GM21360 (cell line): Measurements from ENCODE around the gene VSIG8.

Experiments
- ATAC-seq: cut with Tn5 transposase; IDR thresholded peaks from one replicate; pipeline ENCODE4 v1.9.1; 2021; ENCODE audit warnings: mild to moderate bottlenecking, moderate library complexity; ENCODE audit not compliant: unreplicated experiment

The VSIG8 gene

DNA sequence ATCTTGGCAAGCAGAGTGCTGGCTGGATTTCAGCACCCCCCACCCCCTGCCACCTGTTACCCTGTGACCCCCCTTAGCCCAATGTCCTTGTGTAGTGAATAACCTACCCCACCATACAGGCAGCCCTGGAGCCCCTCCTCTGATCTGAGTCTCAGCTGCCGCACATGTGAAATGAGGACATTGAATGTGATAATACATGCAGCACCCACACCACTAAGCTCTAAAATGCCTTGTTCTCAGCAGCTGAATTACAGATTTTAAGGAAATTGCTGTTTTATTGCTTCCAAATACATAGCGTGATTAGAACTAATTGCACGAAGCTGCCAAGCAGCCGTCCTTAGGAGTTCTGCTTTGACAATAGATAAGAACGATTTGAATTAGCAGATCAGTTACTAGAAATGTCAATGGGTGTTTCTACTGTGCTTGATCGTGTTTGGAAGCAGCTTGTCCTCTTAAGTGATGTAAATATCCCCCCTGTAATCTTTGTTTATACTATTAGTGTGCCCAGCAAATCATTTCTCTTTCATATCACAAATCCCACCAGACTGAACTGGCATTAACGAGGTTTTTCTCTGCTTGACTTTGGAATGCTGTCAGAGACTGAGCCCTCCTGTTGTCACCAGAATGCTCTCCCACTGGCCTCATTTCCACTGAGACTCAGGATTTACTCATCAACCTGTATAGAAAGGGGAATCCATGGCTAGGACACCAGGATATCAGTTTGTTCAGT, 30.9 kb downstream of the VSIG8 start:
- no peak for ATAC-seq

DNA sequence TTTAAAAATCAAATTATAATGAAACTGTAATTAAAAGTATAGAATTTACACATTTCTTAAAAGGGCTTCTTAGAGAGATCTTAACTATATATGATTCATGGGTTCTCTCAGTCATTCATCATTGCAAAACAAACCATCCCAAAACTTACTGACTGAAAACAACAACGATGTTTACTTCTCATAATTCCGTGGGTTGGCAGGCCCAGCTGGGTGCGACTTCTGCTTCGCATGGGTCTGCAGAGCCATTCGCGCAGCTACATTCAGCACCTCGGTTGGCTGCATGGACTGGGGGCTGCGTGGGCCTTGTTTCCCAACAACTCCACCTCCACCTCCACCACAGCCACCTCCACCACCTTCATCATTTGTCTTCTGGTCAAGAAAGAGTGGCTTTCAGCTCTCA, 31.7 kb downstream of the VSIG8 start:
- ATAC-seq: no peak

DNA sequence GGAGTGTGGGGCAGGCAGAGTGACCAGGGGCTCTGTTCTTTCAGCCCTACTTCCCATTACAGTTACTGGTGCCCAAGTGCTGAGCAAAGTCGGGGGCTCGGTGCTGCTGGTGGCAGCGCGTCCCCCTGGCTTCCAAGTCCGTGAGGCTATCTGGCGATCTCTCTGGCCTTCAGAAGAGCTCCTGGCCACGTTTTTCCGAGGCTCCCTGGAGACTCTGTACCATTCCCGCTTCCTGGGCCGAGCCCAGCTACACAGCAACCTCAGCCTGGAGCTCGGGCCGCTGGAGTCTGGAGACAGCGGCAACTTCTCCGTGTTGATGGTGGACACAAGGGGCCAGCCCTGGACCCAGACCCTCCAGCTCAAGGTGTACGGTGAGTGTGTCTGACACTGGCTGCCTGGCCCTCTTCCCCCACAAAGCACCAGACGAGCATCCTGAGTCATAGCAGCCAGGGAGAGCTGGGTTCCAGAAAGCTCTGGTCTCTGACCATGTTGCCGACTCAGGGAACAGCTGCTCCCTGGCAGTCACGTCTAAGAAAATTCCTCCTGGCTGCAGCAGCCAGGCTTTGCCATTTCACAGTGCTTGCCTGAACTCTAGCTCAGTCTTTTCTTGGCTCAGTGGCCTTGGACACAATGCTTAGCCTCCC, 32.5 kb downstream of the VSIG8 start:
- ATAC-seq: no peak

DNA sequence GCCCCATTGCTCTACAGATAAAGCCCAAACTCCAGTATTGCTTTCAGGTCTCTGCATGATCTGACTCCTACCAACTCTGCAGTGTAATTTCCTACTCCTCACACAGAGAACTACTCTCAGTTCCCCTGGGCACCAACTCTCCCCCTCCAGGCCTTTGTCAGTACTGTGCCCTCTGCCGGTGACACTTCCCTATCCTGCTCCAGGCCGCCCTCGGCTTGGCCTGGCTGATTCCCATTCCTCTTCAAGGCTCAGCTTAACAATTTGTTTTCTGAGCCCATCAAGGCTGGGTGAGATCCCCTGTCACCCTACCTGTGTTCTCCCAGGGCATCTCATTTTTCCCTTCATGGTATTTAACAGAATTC, 33.2 kb downstream of the VSIG8 start:
- ATAC-seq: peak; percentile 88

DNA sequence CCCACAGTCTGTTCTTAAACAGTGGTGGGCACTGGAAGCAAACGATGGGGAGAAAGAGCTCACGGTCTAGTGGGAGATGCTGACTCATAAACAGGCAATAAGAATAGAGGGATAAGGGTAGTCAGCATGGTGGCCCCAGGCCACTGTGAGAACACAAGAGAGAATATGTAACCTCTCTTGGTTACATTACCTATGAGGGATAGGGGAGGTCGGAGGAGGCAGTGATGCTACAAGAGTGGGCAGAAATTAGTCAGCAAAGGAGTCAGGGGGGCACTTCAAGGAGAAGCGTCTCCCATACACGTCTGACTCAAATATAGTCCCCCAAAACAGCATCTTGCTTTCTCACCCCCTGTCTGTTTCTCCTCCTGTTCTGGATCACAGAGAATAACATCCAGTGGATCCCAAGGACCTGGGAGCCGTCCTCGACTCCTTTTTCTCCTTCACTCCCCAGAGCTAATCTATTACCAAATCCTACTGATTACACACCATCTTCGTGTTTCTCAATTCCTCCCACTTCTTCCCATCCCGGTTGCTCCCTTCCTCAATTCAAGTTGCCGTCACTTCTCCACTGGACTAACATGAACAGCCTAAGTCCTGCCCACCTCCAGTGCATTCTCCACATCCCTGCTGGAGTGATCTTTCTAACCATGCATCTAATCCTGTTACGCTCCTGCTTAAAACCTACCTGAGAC, 33.7 kb downstream of the VSIG8 start:
- no peak for ATAC-seq

DNA sequence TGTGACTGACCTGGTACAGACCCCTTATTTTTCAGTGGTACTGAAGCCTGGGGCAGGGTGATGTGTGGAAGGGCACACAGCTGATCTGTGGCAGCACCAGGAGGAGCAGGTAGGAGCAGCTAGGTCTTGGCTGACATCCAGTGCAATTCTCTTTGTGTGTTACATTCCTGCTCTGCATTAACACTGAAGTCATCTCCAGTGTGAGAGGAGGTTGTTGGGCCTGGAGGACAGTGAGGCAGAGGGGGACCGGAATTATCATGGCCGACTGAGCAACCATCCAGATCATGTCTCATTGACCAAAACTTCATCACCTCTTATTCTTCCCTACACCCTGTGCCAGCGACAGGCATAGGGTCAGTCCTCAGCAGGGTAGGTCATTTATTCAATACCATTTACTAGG, 34.3 kb downstream of the VSIG8 start:
- no peak for ATAC-seq

DNA sequence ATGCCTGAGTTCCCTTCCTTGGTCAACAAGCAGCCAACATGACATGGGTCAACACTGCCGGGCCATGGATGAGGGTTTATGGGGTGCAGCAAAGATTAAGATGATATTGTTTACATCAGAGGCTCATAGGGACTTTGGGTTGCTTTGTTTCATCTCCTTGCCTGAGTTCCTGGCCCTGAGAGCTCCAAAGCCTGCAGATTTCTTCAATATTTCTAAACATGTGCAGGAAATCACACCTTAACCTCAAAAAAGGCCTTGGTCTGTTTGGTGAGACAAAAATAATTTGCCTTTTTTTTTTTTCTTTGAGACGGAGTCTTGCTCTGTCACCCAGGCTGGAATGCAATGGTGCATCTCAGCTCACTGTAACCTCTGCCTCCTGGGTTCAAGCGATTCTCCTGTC, 34.9 kb downstream of the VSIG8 start:
- ATAC-seq: no peak

DNA sequence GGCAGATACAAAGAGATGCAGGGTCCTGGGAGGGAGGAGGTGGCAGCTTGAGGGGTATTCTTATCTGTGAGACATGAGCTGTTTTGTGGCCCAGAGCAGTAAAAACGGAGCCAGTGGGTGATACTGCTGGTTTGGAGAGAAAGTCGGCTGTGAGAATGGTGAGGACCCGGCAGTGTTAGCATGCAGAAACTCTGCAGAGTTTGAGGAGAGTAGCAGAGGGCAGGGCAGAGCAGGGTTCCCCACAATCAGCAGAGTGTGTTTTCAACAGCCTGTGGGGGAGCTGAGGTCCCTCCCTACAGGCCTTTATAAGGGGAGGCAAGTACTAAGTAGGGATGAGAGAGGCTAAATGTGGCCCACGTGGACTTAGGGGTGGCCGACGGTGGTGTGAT, 35.4 kb downstream of the VSIG8 start:
- no peak for ATAC-seq

DNA sequence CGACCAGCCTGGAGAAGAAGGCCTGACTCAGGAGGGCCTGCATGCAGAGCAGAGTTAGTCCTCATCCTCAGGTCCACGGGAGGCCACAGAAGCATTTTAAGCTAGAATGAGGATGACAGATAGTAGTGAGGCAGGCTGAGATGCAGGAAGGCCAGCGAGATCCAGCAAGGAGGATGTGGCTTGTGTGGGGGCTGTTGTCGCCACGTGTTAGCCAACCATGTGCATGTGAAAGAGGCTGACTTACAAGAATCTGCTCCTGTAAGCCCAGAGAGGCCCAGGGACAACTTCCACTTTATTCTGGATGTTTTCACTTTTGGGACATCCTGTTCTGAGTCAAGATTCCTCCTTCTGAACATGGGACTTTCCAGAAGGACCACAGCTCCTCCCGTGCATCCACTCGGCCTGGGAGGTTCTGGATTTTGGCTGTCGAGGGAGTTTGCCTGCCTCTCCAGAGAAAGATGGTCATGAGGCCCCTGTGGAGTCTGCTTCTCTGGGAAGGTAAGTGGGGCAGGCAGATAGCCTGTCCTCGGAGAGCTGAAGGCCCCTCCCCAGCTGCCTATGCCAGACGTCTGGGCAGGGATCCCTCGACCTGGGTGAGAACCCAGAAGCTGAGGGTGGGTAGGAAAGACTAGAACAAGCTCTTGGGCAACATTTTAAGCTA, 35.9 kb downstream of the VSIG8 start, which contains the start of gene SLAMF8:
SLAMF8 (plus strand) TSS at position 433 of the 661 bp plus-strand sequence; CDS start at position 459, 26 bp downstream.
- no peak for ATAC-seq

DNA sequence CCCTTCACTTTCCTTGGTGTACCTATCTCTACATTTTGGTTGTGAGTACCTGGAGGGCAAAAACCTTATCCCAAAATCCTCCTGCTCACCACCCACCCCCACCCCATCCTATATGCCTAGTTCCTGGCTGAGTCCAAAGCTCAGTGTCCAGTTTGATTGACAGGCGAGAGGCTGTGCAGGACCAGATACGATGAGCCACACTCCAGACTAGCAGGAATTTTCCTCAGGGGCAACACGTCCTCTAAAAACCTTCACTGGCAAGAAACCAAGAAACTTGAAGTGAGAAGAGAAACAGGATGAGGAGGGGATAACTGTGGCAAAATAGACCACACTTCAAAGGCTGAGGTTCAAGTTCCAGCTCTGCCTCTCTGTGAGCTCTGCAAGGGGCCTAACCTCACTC, 36.9 kb downstream of the VSIG8 start:
- no peak for ATAC-seq

DNA sequence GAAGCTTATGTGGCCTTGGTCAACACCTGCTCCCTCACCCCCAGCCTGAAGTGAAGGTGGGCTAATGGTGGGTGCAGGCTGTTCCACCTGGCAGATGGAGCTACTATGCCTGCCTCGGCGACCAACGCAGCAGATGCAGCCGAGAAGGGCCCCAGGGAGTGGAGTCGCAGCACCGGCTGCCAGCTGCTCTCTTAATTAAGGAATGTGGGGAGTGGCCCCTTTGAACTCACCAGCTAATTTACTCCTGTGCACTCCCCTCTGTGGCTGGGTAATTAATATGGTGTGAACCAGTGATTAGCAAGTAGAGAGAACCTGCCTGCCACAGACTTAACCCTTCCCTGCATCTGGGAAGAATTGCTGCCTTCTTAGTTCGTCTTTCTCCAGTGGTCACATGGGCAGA, 39.1 kb downstream of the VSIG8 start:
- no peak for ATAC-seq

DNA sequence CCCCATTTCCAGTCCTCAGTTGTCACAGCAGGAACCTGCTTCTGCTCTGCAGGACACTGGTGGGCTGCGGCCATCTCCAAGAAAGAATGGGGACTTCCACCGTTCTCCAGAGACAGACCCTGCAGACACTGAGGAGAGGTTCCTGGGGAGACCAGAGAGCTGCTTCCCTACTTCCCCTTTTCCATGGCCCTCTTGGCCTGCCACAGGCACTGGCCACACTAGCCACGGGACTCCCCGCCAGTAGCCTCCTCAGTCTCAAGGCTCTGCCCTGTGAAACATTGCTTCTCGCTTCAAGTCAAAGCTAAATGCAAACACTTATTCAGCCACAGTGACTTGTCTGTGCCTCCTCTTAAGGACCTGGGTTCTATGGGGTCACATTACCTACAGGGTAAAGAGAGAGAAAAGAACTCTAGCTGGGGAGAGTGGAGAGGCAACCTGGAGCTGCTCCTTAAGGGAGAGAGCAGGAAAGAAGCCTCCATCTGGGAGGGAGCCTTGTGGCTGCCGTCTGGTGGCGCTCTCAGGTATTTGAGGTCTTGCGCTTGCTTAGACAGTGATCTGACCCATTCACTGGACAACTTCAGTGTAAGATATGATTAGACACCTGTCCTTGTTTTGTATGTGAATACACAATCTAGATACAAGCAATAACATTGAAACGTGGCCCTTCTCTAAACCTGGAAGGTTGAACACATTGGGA, 41.1 kb downstream of the VSIG8 start:
- no peak for ATAC-seq

DNA sequence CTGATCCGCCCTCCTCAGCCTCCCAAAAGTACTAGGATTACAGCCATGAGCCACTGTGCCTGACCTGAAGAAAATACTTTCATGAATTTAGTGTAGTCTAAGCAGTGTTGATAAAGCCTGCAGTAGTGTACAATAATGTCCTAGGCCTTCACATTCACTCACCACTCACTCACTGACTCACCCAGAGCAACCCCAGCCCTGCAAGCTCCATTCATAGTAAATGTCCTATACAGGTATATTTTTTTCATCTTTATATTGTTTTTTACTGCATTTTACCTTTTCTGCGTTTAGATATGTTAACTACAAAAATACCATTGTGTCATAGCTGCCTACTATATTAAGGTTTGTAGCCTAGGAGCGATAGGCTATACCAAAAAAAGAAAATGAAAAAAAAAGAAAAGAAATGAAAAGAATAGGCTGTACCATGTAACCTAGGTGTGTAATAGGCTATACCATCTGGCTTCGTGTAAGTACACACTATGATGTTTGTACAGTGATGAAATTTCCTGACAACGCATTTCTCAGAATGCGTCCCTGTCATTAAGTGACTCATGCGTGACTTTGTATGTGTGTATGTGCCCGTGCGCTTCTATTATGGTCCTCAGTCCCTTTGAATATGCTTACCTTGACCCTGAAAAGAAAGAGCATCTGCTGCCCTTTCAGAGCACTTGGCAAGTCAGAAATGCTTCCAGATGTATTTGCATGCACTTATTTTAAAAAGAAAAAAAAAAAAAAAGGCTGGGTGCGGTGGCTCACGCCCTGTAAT, 45.0 kb downstream of the VSIG8 start:
- ATAC-seq: no peak

DNA sequence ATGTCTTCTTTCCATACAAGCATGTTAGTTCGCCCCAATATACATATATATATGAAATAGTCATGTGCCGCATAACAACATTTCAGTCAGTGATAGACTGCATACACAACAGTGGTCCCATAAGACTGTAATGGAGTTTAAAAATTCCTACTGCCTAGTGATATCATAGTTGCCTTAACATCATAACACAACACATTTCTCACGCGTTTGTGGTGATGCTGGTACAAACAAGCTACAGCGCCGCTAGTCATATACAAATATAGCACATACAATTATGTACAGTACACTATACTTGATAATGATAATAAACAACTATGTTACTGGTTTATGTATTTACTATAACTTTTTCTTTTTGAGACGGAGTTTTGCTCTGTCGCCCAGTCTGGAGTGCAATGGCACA, 46.5 kb downstream of the VSIG8 start:
- ATAC-seq: no peak

DNA sequence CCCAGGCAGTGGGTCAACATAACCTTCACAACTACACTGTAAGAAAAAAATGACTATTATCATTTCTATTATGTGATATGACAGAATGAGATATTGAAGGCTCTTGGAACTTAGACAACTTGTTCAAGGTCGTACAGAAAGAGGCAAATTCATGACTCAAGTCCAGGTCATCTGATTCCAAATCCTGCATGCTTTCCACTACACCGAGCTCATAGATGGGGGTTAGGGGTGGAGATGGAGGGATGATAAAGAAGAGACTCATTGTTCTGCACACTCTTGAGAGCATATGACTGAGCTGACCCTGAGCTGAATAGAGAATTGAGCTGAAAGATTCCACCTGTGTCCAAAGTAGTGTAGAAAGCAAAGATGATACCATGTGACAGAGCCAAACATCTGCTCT, 57.5 kb downstream of the VSIG8 start:
- ATAC-seq: no peak
